SK-N-SH treated with all-trans-retinoic acid at 6 μM for 48 hours (cell line): ENCODE results near the gene SMAD3.

Source experiments
- PPARA ChIP-seq: fragments of 250-450 bp; sonication (Bioruptor Pico); IDR thresholded peaks from 2 replicates; pipeline ENCODE4 v1.5.0; 2020; ENCODE audit warnings: mild to moderate bottlenecking, borderline replicate concordance
- TF ChIP-seq, protein P1 (sequence below): fragments of 250-450 bp; sonication (Bioruptor Pico); IDR thresholded peaks from 2 replicates; pipeline ENCODE4 v1.5.1; 2021; ENCODE audit warnings: mild to moderate bottlenecking, moderate library complexity
- TF ChIP-seq, protein P2 (sequence below): fragments of 250-450 bp; sonication (Bioruptor Pico); IDR thresholded peaks from 2 replicates; pipeline ENCODE4 v1.5.0; 2020; ENCODE audit warnings: mild to moderate bottlenecking, moderate library complexity

DNA sequence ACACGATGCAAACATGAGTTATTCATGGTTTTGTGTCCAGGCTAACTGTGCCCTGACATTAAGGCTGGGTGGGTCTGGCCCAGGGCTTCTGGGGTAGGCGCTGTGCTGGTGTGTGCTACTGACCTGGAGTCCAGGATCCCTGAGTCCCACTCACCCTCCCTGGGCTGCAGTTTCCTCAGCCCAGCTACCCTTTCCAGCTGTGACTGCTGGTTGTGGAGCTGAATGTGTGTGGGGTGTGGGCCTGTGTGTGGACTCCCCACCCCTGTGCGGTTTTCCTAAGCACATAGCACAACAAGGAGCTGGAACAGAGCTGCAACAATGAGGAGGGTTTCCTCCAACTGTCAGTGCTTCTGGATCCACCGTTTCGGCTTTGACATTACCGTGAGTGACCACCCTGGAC is 38.0 kb downstream of the SMAD3 start:
- TF ChIP-seq PPARA (CRISPR knock-in tag): no peak
- TF ChIP-seq, protein P1, sequence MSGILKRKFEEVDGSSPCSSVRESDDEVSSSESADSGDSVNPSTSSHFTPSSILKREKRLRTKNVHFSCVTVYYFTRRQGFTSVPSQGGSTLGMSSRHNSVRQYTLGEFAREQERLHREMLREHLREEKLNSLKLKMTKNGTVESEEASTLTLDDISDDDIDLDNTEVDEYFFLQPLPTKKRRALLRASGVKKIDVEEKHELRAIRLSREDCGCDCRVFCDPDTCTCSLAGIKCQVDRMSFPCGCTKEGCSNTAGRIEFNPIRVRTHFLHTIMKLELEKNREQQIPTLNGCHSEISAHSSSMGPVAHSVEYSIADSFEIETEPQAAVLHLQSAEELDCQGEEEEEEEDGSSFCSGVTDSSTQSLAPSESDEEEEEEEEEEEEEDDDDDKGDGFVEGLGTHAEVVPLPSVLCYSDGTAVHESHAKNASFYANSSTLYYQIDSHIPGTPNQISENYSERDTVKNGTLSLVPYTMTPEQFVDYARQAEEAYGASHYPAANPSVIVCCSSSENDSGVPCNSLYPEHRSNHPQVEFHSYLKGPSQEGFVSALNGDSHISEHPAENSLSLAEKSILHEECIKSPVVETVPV (CRISPR knock-in tag): no peak
- TF ChIP-seq, protein P2, sequence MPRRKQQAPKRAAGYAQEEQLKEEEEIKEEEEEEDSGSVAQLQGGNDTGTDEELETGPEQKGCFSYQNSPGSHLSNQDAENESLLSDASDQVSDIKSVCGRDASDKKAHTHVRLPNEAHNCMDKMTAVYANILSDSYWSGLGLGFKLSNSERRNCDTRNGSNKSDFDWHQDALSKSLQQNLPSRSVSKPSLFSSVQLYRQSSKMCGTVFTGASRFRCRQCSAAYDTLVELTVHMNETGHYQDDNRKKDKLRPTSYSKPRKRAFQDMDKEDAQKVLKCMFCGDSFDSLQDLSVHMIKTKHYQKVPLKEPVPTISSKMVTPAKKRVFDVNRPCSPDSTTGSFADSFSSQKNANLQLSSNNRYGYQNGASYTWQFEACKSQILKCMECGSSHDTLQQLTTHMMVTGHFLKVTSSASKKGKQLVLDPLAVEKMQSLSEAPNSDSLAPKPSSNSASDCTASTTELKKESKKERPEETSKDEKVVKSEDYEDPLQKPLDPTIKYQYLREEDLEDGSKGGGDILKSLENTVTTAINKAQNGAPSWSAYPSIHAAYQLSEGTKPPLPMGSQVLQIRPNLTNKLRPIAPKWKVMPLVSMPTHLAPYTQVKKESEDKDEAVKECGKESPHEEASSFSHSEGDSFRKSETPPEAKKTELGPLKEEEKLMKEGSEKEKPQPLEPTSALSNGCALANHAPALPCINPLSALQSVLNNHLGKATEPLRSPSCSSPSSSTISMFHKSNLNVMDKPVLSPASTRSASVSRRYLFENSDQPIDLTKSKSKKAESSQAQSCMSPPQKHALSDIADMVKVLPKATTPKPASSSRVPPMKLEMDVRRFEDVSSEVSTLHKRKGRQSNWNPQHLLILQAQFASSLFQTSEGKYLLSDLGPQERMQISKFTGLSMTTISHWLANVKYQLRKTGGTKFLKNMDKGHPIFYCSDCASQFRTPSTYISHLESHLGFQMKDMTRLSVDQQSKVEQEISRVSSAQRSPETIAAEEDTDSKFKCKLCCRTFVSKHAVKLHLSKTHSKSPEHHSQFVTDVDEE (CRISPR knock-in tag): no peak
